Suprapubic skin (tissue), 4 donors: ENCODE measurements around the gene RPUSD1.

Experiments
- EP300 ChIP-seq: sonication (generic); formaldehyde crosslinking; IDR thresholded peaks from one replicate; pipeline ENCODE4 v1.6.1; 2017; ENCODE audit warnings: antibody characterized with exemption
- POLR2A ChIP-seq, 2 donors: fragments of 450-650 bp; IDR thresholded peaks; one replicate each; pipeline ENCODE4 v1.6.1; 2017; ENCODE audit warnings: antibody characterized with exemption in 2 of 2, mild to moderate bottlenecking in 2 of 2, moderate library complexity in 2 of 2
- POLR2AphosphoS5 ChIP-seq, 3 donors: sonication (generic); formaldehyde crosslinking; IDR thresholded peaks; one replicate each; pipeline ENCODE4 v1.6.1; 2017; ENCODE audit warnings: antibody characterized with exemption in 3 of 3
- TF ChIP-seq, protein P1 (sequence below), 2 donors: fragments of 200-600 bp in 1 of 2; fragments of 450-650 bp in 1 of 2; sonication (generic) in 1 of 2; IDR thresholded peaks; one replicate each; pipeline ENCODE4 v1.5.1; 2016 to 2019; ENCODE audit warnings: antibody characterized with exemption in 2 of 2, mild to moderate bottlenecking in 1 of 2, moderate library complexity in 1 of 2

DNA sequence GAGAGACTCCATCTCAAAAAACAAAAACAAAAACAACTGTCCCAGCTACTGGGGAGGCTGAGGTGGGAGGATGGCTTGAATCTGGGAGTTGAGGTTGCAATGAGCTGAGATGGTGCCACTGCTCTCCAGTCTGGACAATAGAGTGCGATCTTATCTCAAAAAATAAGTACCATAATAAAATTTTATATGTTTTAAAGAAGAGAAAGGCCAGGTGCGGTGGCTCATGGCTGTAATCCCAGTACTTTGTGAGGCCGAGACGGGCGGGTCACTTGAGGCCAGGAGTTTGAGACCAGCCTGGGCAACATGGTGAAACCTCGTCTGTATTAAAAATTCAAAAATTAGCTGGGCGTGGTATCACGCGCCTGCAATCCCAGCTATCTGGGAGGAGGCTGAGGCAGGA is 11.4 kb downstream of the RPUSD1 start:
- TF ChIP-seq POLR2A (IDR thresholded peaks at IDR 0.05) (no peak), POLR2AphosphoS5 (IDR thresholded peaks at IDR 0.05) (no peak), EP300 (no peak)
- TF ChIP-seq, protein P1, sequence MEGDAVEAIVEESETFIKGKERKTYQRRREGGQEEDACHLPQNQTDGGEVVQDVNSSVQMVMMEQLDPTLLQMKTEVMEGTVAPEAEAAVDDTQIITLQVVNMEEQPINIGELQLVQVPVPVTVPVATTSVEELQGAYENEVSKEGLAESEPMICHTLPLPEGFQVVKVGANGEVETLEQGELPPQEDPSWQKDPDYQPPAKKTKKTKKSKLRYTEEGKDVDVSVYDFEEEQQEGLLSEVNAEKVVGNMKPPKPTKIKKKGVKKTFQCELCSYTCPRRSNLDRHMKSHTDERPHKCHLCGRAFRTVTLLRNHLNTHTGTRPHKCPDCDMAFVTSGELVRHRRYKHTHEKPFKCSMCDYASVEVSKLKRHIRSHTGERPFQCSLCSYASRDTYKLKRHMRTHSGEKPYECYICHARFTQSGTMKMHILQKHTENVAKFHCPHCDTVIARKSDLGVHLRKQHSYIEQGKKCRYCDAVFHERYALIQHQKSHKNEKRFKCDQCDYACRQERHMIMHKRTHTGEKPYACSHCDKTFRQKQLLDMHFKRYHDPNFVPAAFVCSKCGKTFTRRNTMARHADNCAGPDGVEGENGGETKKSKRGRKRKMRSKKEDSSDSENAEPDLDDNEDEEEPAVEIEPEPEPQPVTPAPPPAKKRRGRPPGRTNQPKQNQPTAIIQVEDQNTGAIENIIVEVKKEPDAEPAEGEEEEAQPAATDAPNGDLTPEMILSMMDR (IDR thresholded peaks at IDR 0.05) = no peak
